ENCODE results near the gene STAP2. TPM values are rescaled to one million over a fixed set of nuclear protein-coding genes. Genes with fewer than 3 reads are reported as not detected.

Gene STAP2
- total RNA-seq, 1 experiment from 2014 or later, result 20.3 TPM

DNA sequence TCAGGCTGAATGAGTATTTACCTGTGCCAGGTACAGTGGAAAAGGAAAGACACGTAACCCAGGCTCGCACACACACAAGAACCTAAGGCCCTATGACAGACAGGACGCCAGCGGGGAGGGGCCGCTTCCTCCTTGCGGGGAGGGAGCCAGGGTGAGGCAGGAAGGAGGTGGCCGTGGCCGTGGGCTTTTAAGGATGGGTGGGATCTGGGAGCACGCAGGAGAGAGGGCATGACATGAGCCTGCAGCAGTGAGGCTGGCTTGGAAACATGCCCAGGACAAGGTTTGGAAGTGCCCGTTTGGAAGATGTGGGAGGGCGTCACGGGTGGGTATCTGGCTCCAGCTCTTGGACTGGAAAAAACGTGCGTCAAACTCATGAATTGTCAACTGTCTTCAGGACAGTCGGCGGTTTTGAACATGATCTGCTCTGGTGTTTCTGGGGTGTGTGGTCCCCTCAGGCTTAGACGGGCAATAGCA lies 41.7 kb upstream of the STAP2 start:
- intact Hi-C loops (cut with micrococcal nuclease), result no loop called here
- DNase-seq (ENCODE audit: unreplicated experiment), result peak; percentile 34
- CTCF ChIA-PET, result interaction anchor here (0.7 to 1.2 kb wide), 2 partner anchors 21 to 27 kb away, joined by 3 to 6 read pairs; no protein-coding TSS in a partner anchor
- Mint-ChIP-seq H3K4me1 (ENCODE audit: insufficient read depth, unreplicated experiment) (peaks cover 57% of the 10 kb centered on the region), H3K27ac (ENCODE audit: low read depth, unreplicated experiment) (peak overlapping the region; percentile 84), H3K36me3 (ENCODE audit: insufficient read depth, unreplicated experiment) (peaks cover 29% of the 10 kb centered on the region), H3K27me3 (ENCODE audit: insufficient read depth, unreplicated experiment) (no peaks in the 10 kb centered on the region), H3K9me3 (ENCODE audit: unreplicated experiment) (no peaks in the 10 kb centered on the region), H3K4me3 (ENCODE audit: unreplicated experiment) (peak overlapping the region; percentile 64)
- BruUV-seq (replicated peaks), result no TSS peak
- TF ChIP-seq CTCF (IDR thresholded peaks at IDR 0.05; ENCODE audit: unreplicated experiment), result no peak
- POLR2A ChIA-PET, result interaction anchor here (1.8 to 7.9 kb wide), 5 partner anchors 11 to 37 kb away, joined by 6 to 93 read pairs (median 12); partner anchors contain the start of genes CHAF1A, MPND and SH3GL1

DNA sequence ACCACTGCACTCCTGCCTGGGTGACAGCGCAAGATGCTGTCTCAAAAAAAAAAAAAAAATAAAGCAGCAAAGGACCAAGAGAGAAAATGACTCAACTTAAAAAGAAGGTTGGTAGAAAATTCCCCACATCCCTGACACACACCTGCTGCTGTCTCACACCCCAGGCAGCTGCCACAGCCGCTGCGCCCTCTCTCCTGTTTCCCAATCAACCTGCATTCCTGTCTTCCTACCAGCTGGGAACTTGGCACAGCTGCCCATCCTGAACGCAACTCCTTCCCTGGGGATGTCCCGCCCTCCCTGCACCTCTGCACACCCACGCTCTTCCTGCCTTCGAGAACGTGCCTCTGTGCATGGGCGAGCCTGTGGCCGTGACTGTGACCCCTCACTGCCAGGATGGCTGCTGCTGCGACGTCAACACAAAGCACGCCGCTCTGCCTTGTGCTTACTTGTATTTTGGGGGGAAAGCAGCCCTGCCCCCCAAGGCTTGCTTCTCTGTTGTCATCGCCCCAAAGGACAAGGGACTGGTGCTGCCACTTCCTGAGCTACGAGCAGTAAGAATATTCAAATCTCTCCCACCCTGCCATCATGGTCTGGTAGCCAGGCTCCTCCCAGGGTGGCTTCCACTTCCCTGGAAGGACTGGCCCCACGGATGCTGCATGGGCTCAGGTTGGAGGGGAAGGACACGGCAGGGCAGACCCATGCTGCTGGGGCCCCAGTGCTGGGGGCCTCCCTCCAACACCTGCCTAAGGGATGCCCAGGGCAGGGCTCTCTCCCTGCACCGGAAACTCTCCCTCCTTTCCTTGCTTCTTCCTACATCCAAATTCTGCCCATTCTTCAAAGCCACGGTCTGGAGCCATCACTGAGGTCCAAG lies 41.0 kb upstream of the STAP2 start:
- no TSS peak for BruUV-seq (replicated peaks)
- Mint-ChIP-seq H3K36me3 (ENCODE audit: insufficient read depth, unreplicated experiment) (peaks cover 23% of the 10 kb centered on the region), H3K27me3 (ENCODE audit: insufficient read depth, unreplicated experiment) (no peaks in the 10 kb centered on the region), H3K27ac (ENCODE audit: low read depth, unreplicated experiment) (peak overlapping the region; percentile 84), H3K9me3 (ENCODE audit: unreplicated experiment) (no peaks in the 10 kb centered on the region), H3K4me3 (ENCODE audit: unreplicated experiment) (peak overlapping the region; percentile 64), H3K4me1 (ENCODE audit: insufficient read depth, unreplicated experiment) (peaks cover 59% of the 10 kb centered on the region)
- peak; percentile 99 for DNase-seq (ENCODE audit: unreplicated experiment)
- CTCF ChIA-PET, result interaction anchor here (1.2 to 2.0 kb wide), 2 partner anchors 22 to 27 kb away, joined by 6 to 12 read pairs; partner anchors contain the start of genes CHAF1A and SH3GL1
- intact Hi-C loops (cut with micrococcal nuclease), result no loop called here
- POLR2A ChIA-PET, result interaction anchor here (0.5 to 7.9 kb wide), 9 partner anchors 9 to 1297 kb away, joined by 3 to 93 read pairs (median 6); partner anchors contain the start of genes CHAF1A, MPND and SH3GL1
- TF ChIP-seq CTCF (IDR thresholded peaks at IDR 0.05; ENCODE audit: unreplicated experiment), result no peak

DNA sequence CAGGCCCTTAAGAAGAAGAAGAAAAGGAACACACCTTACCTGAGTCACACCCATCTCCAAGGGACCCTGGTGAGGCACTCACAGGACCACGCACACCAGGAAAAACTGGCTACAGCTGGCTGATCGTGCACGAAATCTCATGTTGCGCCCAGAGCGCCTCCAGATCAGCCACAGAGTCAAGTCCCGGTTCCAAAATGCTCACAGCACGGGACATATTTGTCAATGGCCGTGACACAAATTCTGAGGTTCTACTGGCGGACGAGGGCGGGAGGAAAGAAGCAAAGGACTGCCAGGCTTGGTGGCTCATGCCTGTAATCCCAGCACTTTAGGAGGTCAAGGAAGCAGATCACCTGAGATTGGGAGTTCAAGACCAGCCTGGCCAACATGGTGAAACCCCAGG lies 40.3 kb upstream of the STAP2 start:
- peaks cover 15% of the 10 kb centered on the region for H3K36me3 Mint-ChIP-seq (ENCODE audit: insufficient read depth, unreplicated experiment)
- peak overlapping the region; percentile 64 for H3K4me3 Mint-ChIP-seq (ENCODE audit: unreplicated experiment)
- no peak for TF ChIP-seq CTCF (IDR thresholded peaks at IDR 0.05; ENCODE audit: unreplicated experiment)
- H3K27me3 Mint-ChIP-seq (ENCODE audit: insufficient read depth, unreplicated experiment), result no peaks in the 10 kb centered on the region
- H3K9me3 Mint-ChIP-seq (ENCODE audit: unreplicated experiment), result no peaks in the 10 kb centered on the region
- peak overlapping the region; percentile 22 for H3K27ac Mint-ChIP-seq (ENCODE audit: low read depth, unreplicated experiment)
- ChIA-PET POLR2A (interaction anchor here (0.9 to 7.9 kb wide), 6 partner anchors 8 to 36 kb away, joined by 3 to 93 read pairs (median 10); partner anchors contain the start of genes CHAF1A, MPND and SH3GL1), CTCF (interaction anchor here (1.0 to 2.0 kb wide), 2 partner anchors 22 to 65 kb away, joined by 4 to 12 read pairs; partner anchors contain the start of genes CHAF1A and SH3GL1)
- BruUV-seq (replicated peaks), result no TSS peak
- peaks cover 67% of the 10 kb centered on the region for H3K4me1 Mint-ChIP-seq (ENCODE audit: insufficient read depth, unreplicated experiment)
- DNase-seq (ENCODE audit: unreplicated experiment), result no peak
- intact Hi-C loops (cut with micrococcal nuclease), result no loop called here
